Immature natural killer cell (primary cell): ENCODE results near the gene RGS13. TPM values are rescaled to one million over a fixed set of nuclear protein-coding genes. Genes with fewer than 3 reads are reported as not detected.

Experiments used
- DNase-seq, 3 donors: peaks; one replicate each; pipeline ENCODE4 v3.0.0; 2022; ENCODE audit warnings: mixed read lengths in 1 of 3
- H3K27ac Mint-ChIP-seq, 6 donors: one replicate each; pipeline ENCODE4 v1.8.0; 2020; ENCODE audit warnings: mixed read lengths in 6 of 6, mild to moderate bottlenecking in 5 of 6, inconsistent platforms in 4 of 6, moderate library complexity in 3 of 6
- H3K27me3 Mint-ChIP-seq, 3 donors: one replicate each; pipeline ENCODE4 v1.8.0; 2020 to 2021; ENCODE audit warnings: low read depth in 3 of 3, mild to moderate bottlenecking in 3 of 3, mixed read lengths in 3 of 3, moderate library complexity in 3 of 3, inconsistent platforms in 1 of 3
- H3K36me3 Mint-ChIP-seq, 3 donors: one replicate each; pipeline ENCODE4 v1.8.0; 2020; ENCODE audit warnings: mixed read lengths in 3 of 3, inconsistent platforms in 2 of 3, mild to moderate bottlenecking in 2 of 3
- H3K4me1 Mint-ChIP-seq, 2 donors: one replicate each; pipeline ENCODE4 v1.8.0; 2020; ENCODE audit warnings: inconsistent platforms in 2 of 2, mild to moderate bottlenecking in 2 of 2, mixed read lengths in 2 of 2, moderate library complexity in 1 of 2
- H3K4me3 Mint-ChIP-seq, 5 donors: one replicate each; pipeline ENCODE4 v1.8.0; 2020; ENCODE audit warnings: mild to moderate bottlenecking in 5 of 5, mixed read lengths in 5 of 5, inconsistent platforms in 3 of 5, moderate library complexity in 3 of 5
- H3K9me3 Mint-ChIP-seq, 6 donors: one replicate each; pipeline ENCODE4 v1.8.0; 2020; ENCODE audit warnings: mild to moderate bottlenecking in 6 of 6, mixed read lengths in 6 of 6, inconsistent platforms in 4 of 6, moderate library complexity in 3 of 6
- polyA plus RNA-seq, 3 donors: library from polyadenylated mRNA; unstranded; fragments of 300-500 nt; fragmentation: Illumina TruSeq; gene quantifications; one replicate each; pipeline ENCODE4 v1.2.3, GENCODE V29; 2021

RGS13 gene
- polyA plus RNA-seq, 3 donors from 2014 or later, result 0.16 TPM; not detected in 2

GRCh38 chr1:192706936-192707335 lies 71.0 kb downstream of the RGS13 start:
- H3K36me3 Mint-ChIP-seq, result no peaks in the 10 kb centered on the region
- no peaks in the 10 kb centered on the region for H3K4me1 Mint-ChIP-seq
- H3K4me3 Mint-ChIP-seq, result no peak overlapping the region
- no peaks in the 10 kb centered on the region for H3K27me3 Mint-ChIP-seq
- DNase-seq, result no peak
- H3K27ac Mint-ChIP-seq, result no peak overlapping the region
- H3K9me3 Mint-ChIP-seq, result no peaks in the 10 kb centered on the region

GRCh38 chr1:192707978-192708547 lies 72.1 kb downstream of the RGS13 start:
- Mint-ChIP-seq H3K9me3 (peaks cover 0 to 2% (median 0%) of the 10 kb centered on the region in 6 donors), H3K4me1 (no peaks in the 10 kb centered on the region), H3K36me3 (no peaks in the 10 kb centered on the region), H3K27me3 (no peaks in the 10 kb centered on the region), H3K27ac (no peak overlapping the region), H3K4me3 (no peak overlapping the region)
- no peak for DNase-seq

- no peaks in the 10 kb centered on the region for H3K4me1 Mint-ChIP-seq
- no peaks in the 10 kb centered on the region for H3K36me3 Mint-ChIP-seq
- H3K27ac Mint-ChIP-seq, result no peak overlapping the region
- H3K4me3 Mint-ChIP-seq, result no peak overlapping the region
- peaks cover 0 to 7% (median 0%) of the 10 kb centered on the region in 6 donors for H3K9me3 Mint-ChIP-seq
- no peak for DNase-seq
- no peaks in the 10 kb centered on the region for H3K27me3 Mint-ChIP-seq
These were observed 73.6 kb downstream of the RGS13 start for GRCh38 chr1:192709544-192709943.

Other genes with a start within 250 kb of the RGS13 start
- 10 to 100 TPM; 35.5 to 51.9 (median 35.7) TPM for gene RGS1, start 60.4 kb upstream of the RGS13 start, polyA plus RNA-seq
- 100 to 1,000 TPM in 2 of 3 donors, 10 to 100 TPM in 1; 99.4 to 358 (median 227) TPM for gene RGS2, start 172.9 kb downstream of the RGS13 start, polyA plus RNA-seq